Esophagus muscularis mucosa (tissue), 4 donors: ENCODE measurements around the gene AIPL1. TPM values are rescaled to one million over a fixed set of nuclear protein-coding genes. Genes with fewer than 3 reads are reported as not detected.

Source experiments
- DNase-seq: peaks from one replicate; pipeline ENCODE4 v3.0.0-alpha.2; 2017; ENCODE audit errors: extremely low spot score
- H3K27ac ChIP-seq, 4 donors: fragments of 200-600 bp; sonication (generic); replicated peaks in 1 of 4; 1 replicate in 3 of 4; 2 replicates in 1 of 4; pipeline ENCODE4 v1.5.1; 2016 to 2019; ENCODE audit warnings: mild to moderate bottlenecking in 1 of 4
- H3K27me3 ChIP-seq, 4 donors: fragments of 200-600 bp; sonication (generic); one replicate each; pipeline versions ENCODE4 v1.5.1 to v1.6.0; 2016 to 2019
- H3K36me3 ChIP-seq, 4 donors: fragments of 200-600 bp; sonication (generic); one replicate each; pipeline ENCODE4 v1.5.1; 2016 to 2019
- H3K4me1 ChIP-seq, 4 donors: fragments of 200-600 bp; sonication (generic); one replicate each; pipeline ENCODE4 v1.5.1; 2016 to 2019
- H3K4me3 ChIP-seq, 4 donors: fragments of 200-600 bp; sonication (generic); 1 replicate in 2 of 4; 2 replicates in 2 of 4; pipeline ENCODE4 v1.5.1; 2016 to 2019; ENCODE audit warnings: mild to moderate bottlenecking in 4 of 4, moderate library complexity in 1 of 4
- H3K9me3 ChIP-seq, 4 donors: fragments of 200-600 bp; sonication (generic); 1 replicate in 3 of 4; 2 replicates in 1 of 4; pipeline ENCODE4 v1.5.1; 2016 to 2019
- EP300 ChIP-seq: sonication (generic); formaldehyde crosslinking; IDR thresholded peaks from one replicate; pipeline ENCODE4 v1.6.1; 2017; ENCODE audit warnings: antibody characterized with exemption
- POLR2A ChIP-seq: fragments of 450-650 bp; IDR thresholded peaks from one replicate; pipeline ENCODE4 v1.6.1; 2017; ENCODE audit warnings: antibody characterized with exemption, moderate library complexity, mild to moderate bottlenecking, low read depth
- POLR2AphosphoS5 ChIP-seq, 2 donors: sonication (generic); formaldehyde crosslinking; IDR thresholded peaks; one replicate each; pipeline ENCODE4 v1.6.1; 2017; ENCODE audit warnings: antibody characterized with exemption in 2 of 2
- WGBS: methylation state at CpG from one replicate; pipeline ENCODE4 v1.1.5; 2018; 5-methylcytosine and 5-hydroxymethylcytosine counted together
- intact Hi-C: fragments of 100-400 bp; cut with DNase I; formaldehyde crosslinking; loops from one replicate; pipeline ENCODE4 v1.15.1; 2023
- total RNA-seq, 4 donors: library from RNA; depleted of rRNA; stranded (reverse); fragments of >200 nt; gene quantifications; one replicate each; pipeline versions ENCODE4 v1.1.0 to v1.2.1, GENCODE V29; 2016
- TF ChIP-seq, protein P1 (sequence below), 3 experiments: fragments of 200-600 bp in 2 of 3; fragments of 450-650 bp in 1 of 3; sonication (generic) in 2 of 3; IDR thresholded peaks; one replicate each; pipeline ENCODE4 v1.5.1; 2017 to 2019; ENCODE audit warnings: antibody characterized with exemption in 3 of 3, mild to moderate bottlenecking in 2 of 3, moderate library complexity in 1 of 3

The AIPL1 gene
- total RNA-seq, 4 donors from 2014 or later = not detected

DNA sequence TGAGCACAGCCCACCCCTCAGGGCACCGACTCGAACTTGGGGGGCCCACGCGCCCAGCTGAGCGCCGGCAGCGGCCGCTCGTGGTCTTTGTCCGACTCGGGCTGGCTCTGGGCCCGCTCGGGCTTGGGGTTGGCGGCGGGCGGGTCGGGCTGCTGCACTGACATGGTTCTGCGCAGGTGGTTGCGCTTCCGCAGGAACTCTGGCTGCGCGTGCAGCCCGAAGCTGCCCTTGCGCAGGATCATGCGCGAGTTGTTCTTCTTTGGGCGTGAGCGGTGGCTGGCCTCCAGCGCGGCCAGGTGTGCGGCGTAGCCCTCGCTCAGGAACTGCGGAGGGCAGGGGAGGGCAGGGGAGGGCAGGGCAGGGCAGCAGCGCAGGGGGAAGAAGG, 20.4 kb upstream of the AIPL1 start:
- H3K27ac ChIP-seq = no peak overlapping the region

DNA sequence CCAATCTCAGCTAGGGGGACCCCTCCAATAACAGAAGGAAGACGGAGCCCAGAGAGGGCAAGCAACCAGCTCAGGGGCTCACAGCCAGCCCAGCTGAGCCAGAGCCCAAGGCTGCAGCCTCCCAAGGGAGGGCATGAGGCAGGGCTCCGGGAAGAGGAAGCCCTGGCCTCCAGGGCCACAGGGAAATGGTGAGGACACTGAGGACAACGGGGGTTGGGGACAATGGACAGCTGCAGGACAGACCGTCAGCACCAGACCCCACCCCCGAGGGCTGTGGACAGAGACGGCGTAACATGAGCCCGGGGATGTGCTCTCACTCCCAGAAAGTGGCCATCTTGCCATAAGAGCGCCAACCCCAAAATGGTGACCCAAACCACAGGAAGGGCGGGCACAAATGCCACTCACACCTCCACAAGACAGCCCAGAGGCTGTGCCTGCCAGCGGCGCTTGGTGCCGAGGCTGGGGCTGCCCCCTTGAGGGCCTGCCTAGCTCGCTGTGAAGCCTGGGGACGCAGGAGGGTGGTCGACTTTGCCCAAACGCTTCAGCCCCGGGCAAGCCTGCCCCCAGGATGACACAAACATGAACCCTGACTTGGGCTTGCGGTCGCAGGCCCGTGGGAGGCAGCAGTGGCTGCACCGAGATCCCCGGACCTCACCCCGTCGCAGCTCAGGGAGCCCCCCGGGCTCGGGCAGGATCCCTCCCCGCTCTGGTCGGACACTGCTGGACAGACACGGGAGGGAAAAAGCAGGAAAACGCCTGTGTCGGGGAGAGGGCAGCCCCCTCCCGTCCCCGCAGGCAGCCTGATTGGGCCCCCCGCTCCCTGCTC, 19.8 kb upstream of the AIPL1 start:
- no peak for TF ChIP-seq POLR2AphosphoS5 (IDR thresholded peaks at IDR 0.05)
- TF ChIP-seq EP300 = no peak
- no peak for TF ChIP-seq POLR2A
- TF ChIP-seq, protein P1, sequence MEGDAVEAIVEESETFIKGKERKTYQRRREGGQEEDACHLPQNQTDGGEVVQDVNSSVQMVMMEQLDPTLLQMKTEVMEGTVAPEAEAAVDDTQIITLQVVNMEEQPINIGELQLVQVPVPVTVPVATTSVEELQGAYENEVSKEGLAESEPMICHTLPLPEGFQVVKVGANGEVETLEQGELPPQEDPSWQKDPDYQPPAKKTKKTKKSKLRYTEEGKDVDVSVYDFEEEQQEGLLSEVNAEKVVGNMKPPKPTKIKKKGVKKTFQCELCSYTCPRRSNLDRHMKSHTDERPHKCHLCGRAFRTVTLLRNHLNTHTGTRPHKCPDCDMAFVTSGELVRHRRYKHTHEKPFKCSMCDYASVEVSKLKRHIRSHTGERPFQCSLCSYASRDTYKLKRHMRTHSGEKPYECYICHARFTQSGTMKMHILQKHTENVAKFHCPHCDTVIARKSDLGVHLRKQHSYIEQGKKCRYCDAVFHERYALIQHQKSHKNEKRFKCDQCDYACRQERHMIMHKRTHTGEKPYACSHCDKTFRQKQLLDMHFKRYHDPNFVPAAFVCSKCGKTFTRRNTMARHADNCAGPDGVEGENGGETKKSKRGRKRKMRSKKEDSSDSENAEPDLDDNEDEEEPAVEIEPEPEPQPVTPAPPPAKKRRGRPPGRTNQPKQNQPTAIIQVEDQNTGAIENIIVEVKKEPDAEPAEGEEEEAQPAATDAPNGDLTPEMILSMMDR (IDR thresholded peaks at IDR 0.05) = no peak
- Histone ChIP-seq H3K27me3 (peaks cover 0 to 5% (median 0%) of the 10 kb centered on the region in 4 donors), H3K27ac (no peak overlapping the region), H3K4me3 (peak overlapping the region in 3 of 4 donors; percentile 24 to 32 (median 30)), H3K9me3 (no peaks in the 10 kb centered on the region), H3K36me3 (peaks cover 0 to 25% (median 5%) of the 10 kb centered on the region in 4 donors), H3K4me1 (peaks cover 13 to 41% (median 26%) of the 10 kb centered on the region in 4 donors)
- no peak for DNase-seq
- 62% methylated on average over 12 of the region's 35 CpGs for WGBS
- intact Hi-C loops = no loop called here

More for the DNA sequence above, 20.4 kb upstream of the AIPL1 start:
- H3K27me3 ChIP-seq = peaks cover 0 to 5% (median 0%) of the 10 kb centered on the region in 4 donors
- no peak for TF ChIP-seq POLR2AphosphoS5 (IDR thresholded peaks at IDR 0.05)
- TF ChIP-seq EP300 = no peak
- TF ChIP-seq, protein P1 (IDR thresholded peaks at IDR 0.05) = no peak
- TF ChIP-seq POLR2A = no peak
- 20% methylated on average over 1 of the region's 35 CpGs for WGBS
- peak overlapping the region in 3 of 4 donors; percentile 24 to 32 (median 30) for H3K4me3 ChIP-seq
- intact Hi-C loops = no loop called here
- no peaks in the 10 kb centered on the region for H3K9me3 ChIP-seq
- peaks cover 13 to 41% (median 26%) of the 10 kb centered on the region in 4 donors for H3K4me1 ChIP-seq
- no peak for DNase-seq
- peaks cover 0 to 25% (median 7%) of the 10 kb centered on the region in 4 donors for H3K36me3 ChIP-seq

DNA sequence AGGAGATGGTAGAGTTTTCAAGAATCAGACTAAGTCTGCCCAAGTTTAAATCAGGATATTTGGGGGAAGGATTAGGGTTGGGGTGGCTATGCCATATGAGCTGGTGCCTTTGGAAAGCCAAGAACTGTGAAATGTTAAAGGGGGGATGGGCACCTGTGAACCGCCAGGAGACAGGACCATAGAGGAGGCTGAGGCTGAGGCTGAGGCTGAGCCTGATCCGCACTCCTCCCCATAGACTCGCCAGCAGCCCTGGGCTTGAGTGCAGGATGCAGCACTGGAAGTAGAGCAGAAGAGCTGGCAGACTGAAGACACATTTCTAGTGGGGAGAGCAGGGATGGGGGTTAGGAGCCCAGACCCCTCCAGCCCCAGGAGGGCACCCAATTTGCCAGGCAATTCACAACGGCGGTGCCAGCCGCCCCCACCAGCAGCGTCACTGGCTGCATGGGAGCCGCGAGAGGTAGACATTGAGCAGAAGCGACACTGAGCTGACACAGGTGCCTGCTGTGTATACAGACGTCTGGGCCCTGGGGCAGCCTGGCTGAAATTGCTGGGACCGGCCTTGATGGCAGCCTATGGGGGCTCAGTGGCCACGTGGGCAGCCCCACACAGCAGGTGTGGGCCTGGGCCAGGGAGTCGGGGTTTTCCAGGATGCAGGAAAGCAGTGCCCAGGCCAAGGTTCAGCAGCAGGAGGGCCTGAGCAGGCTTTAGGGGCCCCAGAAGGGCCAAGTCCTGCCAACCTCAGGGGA, 18.5 kb upstream of the AIPL1 start:
- Histone ChIP-seq H3K9me3 (no peaks in the 10 kb centered on the region), H3K27ac (no peak overlapping the region), H3K4me1 (peaks cover 13 to 41% (median 26%) of the 10 kb centered on the region in 4 donors), H3K4me3 (no peak overlapping the region), H3K36me3 (peaks cover 0 to 19% (median 5%) of the 10 kb centered on the region in 4 donors), H3K27me3 (peaks cover 0 to 5% (median 0%) of the 10 kb centered on the region in 4 donors)
- no peak for TF ChIP-seq POLR2A
- TF ChIP-seq EP300 = no peak
- TF ChIP-seq POLR2AphosphoS5 (IDR thresholded peaks at IDR 0.05) = no peak
- TF ChIP-seq, protein P1 (IDR thresholded peaks at IDR 0.05) = no peak
- DNase-seq = no peak
- intact Hi-C loops = no loop called here
- WGBS = 66% methylated on average over 14 of the region's 14 CpGs

DNA sequence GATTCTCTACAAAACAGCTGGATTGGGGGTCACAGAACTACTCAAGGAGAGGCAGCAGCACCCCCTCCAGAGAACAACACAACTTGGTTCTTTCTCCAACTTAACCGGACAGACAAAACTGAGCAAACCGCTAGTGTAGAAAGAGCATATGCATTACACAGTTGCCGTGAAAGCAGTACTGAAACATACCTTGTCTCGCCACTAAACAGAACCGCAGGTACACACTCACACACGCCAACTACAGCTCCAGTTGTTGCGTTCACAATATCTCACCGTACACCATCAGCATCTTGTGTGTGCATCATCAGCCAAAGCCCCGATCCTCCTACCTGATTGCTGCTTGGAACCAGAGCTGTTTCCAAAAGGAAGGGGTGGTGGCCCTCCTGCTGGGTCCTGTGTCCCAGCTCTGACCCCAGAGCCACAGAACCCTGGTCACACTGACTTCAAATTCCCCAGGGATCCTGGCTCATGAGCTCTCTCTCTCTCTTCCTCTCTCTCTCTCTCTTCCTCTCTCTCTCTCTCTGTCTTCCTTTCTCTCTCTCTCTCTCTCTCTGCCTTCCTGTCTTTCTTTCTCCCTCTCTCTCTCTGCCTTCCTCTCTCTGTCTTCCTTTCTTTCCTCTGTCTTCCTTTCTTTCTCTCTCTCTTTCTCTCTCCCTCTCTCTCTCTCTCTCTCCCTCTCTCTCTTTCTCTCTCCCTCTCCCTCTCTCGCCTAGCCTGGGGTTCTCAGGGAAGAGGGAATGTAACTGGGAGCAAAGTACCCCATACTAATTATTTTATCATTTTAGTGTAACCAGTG, 17.7 kb upstream of the AIPL1 start:
- no peak for TF ChIP-seq EP300
- no peaks in the 10 kb centered on the region for H3K9me3 ChIP-seq
- no peak for DNase-seq
- H3K27ac ChIP-seq = no peak overlapping the region
- no peak overlapping the region for H3K4me3 ChIP-seq
- intact Hi-C loops = no loop called here
- H3K4me1 ChIP-seq = peaks cover 12 to 33% (median 19%) of the 10 kb centered on the region in 4 donors
- peaks cover 0 to 5% (median 0%) of the 10 kb centered on the region in 4 donors for H3K27me3 ChIP-seq
- 92% methylated on average over 10 of the region's 10 CpGs for WGBS
- peaks cover 0 to 21% (median 2%) of the 10 kb centered on the region in 4 donors for H3K36me3 ChIP-seq
